Loucy (cell line): ENCODE data around the gene PPP1R15B.

Experiments
- H2AFZ ChIP-seq: fragments of 200-600 bp; sonication (generic); 2 replicates; pipeline ENCODE4 v1.6.0; 2016; ENCODE audit warnings: antibody characterized with exemption, mild to moderate bottlenecking, low read length, moderate library complexity
- H3F3A ChIP-seq: fragments of 200-600 bp; 2 replicates; pipeline ENCODE4 v1.6.0; 2016; ENCODE audit warnings: antibody characterized with exemption, low read depth, mild to moderate bottlenecking
- H3K27me3 ChIP-seq: fragments of 200-600 bp; sonication (generic); 2 replicates; pipeline ENCODE4 v1.6.1; 2014; ENCODE audit warnings: low read length, mild to moderate bottlenecking; ENCODE audit not compliant: insufficient read depth, poor library complexity, severe bottlenecking
- H3K36me3 ChIP-seq: fragments of 200-600 bp; sonication (generic); 2 replicates; pipeline ENCODE4 v1.6.1; 2016; ENCODE audit warnings: low read length; ENCODE audit not compliant: insufficient read depth
- H3K4me1 ChIP-seq: fragments of 200-600 bp; sonication (generic); 2 replicates; pipeline ENCODE4 v1.5.1; 2014; ENCODE audit warnings: low read length, mild to moderate bottlenecking; ENCODE audit not compliant: insufficient read depth, poor library complexity, severe bottlenecking
- H3K4me2 ChIP-seq: fragments of 200-600 bp; sonication (generic); 2 replicates; pipeline ENCODE4 v1.6.0; 2014; ENCODE audit warnings: antibody characterized with exemption, low read length, low read depth, mild to moderate bottlenecking; ENCODE audit not compliant: poor library complexity, severe bottlenecking
- H3K4me3 ChIP-seq: fragments of 200-600 bp; sonication (generic); 2 replicates; pipeline ENCODE4 v1.5.1; 2014; ENCODE audit warnings: low read length, mild to moderate bottlenecking, mixed read lengths; ENCODE audit not compliant: poor library complexity, severe bottlenecking
- H3K79me2 ChIP-seq: fragments of 200-600 bp; sonication (generic); 2 replicates; pipeline ENCODE4 v1.6.1; 2014; ENCODE audit warnings: low read length; ENCODE audit not compliant: insufficient read depth
- H3K9ac ChIP-seq: fragments of 200-600 bp; sonication (generic); 2 replicates; pipeline ENCODE4 v1.6.0; 2014; ENCODE audit warnings: mild to moderate bottlenecking, low read depth, low read length, moderate library complexity; ENCODE audit not compliant: poor library complexity, severe bottlenecking
- H3K9me2 ChIP-seq: fragments of 200-600 bp; sonication (generic); replicated peaks from 2 replicates; pipeline ENCODE4 v1.6.1; 2016; ENCODE audit warnings: low read depth, low read length, mixed read lengths
- H3K9me3 ChIP-seq: fragments of 200-600 bp; sonication (generic); 2 replicates; pipeline ENCODE4 v1.6.1; 2014; ENCODE audit warnings: mild to moderate bottlenecking, antibody characterized with exemption, low read length, low read depth; ENCODE audit not compliant: insufficient read depth
- H4K20me1 ChIP-seq: fragments of 200-600 bp; sonication (generic); 2 replicates; pipeline ENCODE4 v1.6.0; 2014; ENCODE audit warnings: antibody characterized with exemption, low read length, mild to moderate bottlenecking; ENCODE audit not compliant: insufficient read depth, poor library complexity, severe bottlenecking
- CTCF ChIP-seq: fragments of 200-600 bp; sonication (generic); conservative IDR thresholded peaks from 2 replicates; pipeline ENCODE4 v1.5.1; 2014; ENCODE audit warnings: mild to moderate bottlenecking, antibody characterized with exemption, low read length
- EZH2phosphoT487 ChIP-seq: fragments of 200-600 bp; IDR thresholded peaks from 2 replicates; pipeline ENCODE4 v1.6.1; 2018; ENCODE audit warnings: antibody characterized with exemption, mild to moderate bottlenecking, moderate library complexity, borderline replicate concordance

The PPP1R15B gene

GRCh38 chr1:204434116-204434755, 22.6 kb upstream of the PPP1R15B start:
- TF ChIP-seq CTCF (no peak), EZH2phosphoT487 (no peak)
- Histone ChIP-seq H4K20me1 (no peaks in the 10 kb centered on the region), H3K79me2 (no peaks in the 10 kb centered on the region), H3K27me3 (no peaks in the 10 kb centered on the region), H3F3A (no peaks in the 10 kb centered on the region), H2AFZ (no peak overlapping the region), H3K36me3 (peaks cover 81% of the 10 kb centered on the region), H3K4me1 (no peaks in the 10 kb centered on the region), H3K9ac (no peak overlapping the region), H3K4me3 (no peak overlapping the region), H3K9me3 (no peaks in the 10 kb centered on the region), H3K9me2 (no peaks in the 10 kb centered on the region), H3K4me2 (no peak overlapping the region)

GRCh38 chr1:204432708-204433107, 21.1 kb upstream of the PPP1R15B start:
- Histone ChIP-seq H3K9me3 (no peaks in the 10 kb centered on the region), H3K9ac (no peak overlapping the region), H3K4me1 (no peaks in the 10 kb centered on the region), H3K27me3 (no peaks in the 10 kb centered on the region), H4K20me1 (no peaks in the 10 kb centered on the region), H3K4me2 (no peak overlapping the region), H3F3A (no peaks in the 10 kb centered on the region), H3K79me2 (no peaks in the 10 kb centered on the region), H2AFZ (no peak overlapping the region), H3K36me3 (peaks cover 75% of the 10 kb centered on the region; the same call in 1 of the 2 replicates), H3K4me3 (no peak overlapping the region), H3K9me2 (no peaks in the 10 kb centered on the region)
- no peak for TF ChIP-seq CTCF
- TF ChIP-seq EZH2phosphoT487 = no peak

GRCh38 chr1:204431310-204432184, 19.9 kb upstream of the PPP1R15B start:
- no peak overlapping the region for H2AFZ ChIP-seq
- no peaks in the 10 kb centered on the region for H3F3A ChIP-seq
- TF ChIP-seq CTCF = peak; percentile 96
- TF ChIP-seq EZH2phosphoT487 = no peak
- no peaks in the 10 kb centered on the region for H3K9me3 ChIP-seq
- H4K20me1 ChIP-seq = no peaks in the 10 kb centered on the region
- H3K4me1 ChIP-seq = no peaks in the 10 kb centered on the region
- no peaks in the 10 kb centered on the region for H3K27me3 ChIP-seq
- H3K4me2 ChIP-seq = no peak overlapping the region
- H3K9ac ChIP-seq = no peak overlapping the region
- H3K4me3 ChIP-seq = no peak overlapping the region
- peaks cover 79% of the 10 kb centered on the region; the same call in 1 of the 2 replicates for H3K36me3 ChIP-seq
- H3K9me2 ChIP-seq = no peaks in the 10 kb centered on the region
- H3K79me2 ChIP-seq = no peaks in the 10 kb centered on the region
